Stimulated activated CD8-positive, alpha-beta memory T cell treated with anti-CD3 and anti-CD28 coated beads, Interleukin-7, amount 100 ng/mL, for 4 hours (primary cell): ENCODE measurements around the gene TP73.

Experiments used
- DNase-seq, 2 donors: peaks; one replicate each; pipeline ENCODE4 v3.0.0-alpha.2; 2020; ENCODE audit warnings: low read depth in 2 of 2

The TP73 gene

GRCh38 chr1:3729594-3730542 lies 77.6 kb downstream of the TP73 start:
- no peak for DNase-seq

GRCh38 chr1:3730543-3731247 lies 78.4 kb downstream of the TP73 start:
- DNase-seq, result no peak

GRCh38 chr1:3731583-3732433 lies 79.5 kb downstream of the TP73 start:
- DNase-seq, result no peak

GRCh38 chr1:3732434-3733093 lies 80.2 kb downstream of the TP73 start:
- DNase-seq, result no peak

- DNase-seq, result no peak
Measured at GRCh38 chr1:3733094-3733882, 81.0 kb downstream of the TP73 start.

- DNase-seq, result no peak
Measured at GRCh38 chr1:3733883-3734589, 81.7 kb downstream of the TP73 start.

GRCh38 chr1:3734602-3735001 lies 82.3 kb downstream of the TP73 start:
- DNase-seq, result no peak

- DNase-seq, result no peak
Measured at GRCh38 chr1:3735027-3735681, 82.8 kb downstream of the TP73 start.

GRCh38 chr1:3735688-3736087 lies 83.4 kb downstream of the TP73 start:
- no peak for DNase-seq

GRCh38 chr1:3736131-3736561 lies 83.8 kb downstream of the TP73 start:
- DNase-seq, result no peak

- no peak for DNase-seq
Measured at GRCh38 chr1:3736708-3737107, 84.4 kb downstream of the TP73 start.

- no peak for DNase-seq
Measured at GRCh38 chr1:3738943-3739342, 86.6 kb downstream of the TP73 start.

- no peak for DNase-seq
Measured at GRCh38 chr1:3740042-3740441, 87.7 kb downstream of the TP73 start.

- DNase-seq, result no peak
Measured at GRCh38 chr1:3740752-3741151, 88.4 kb downstream of the TP73 start.

GRCh38 chr1:3741566-3742438 lies 89.5 kb downstream of the TP73 start:
- DNase-seq, result no peak

- DNase-seq, result no peak
Measured at GRCh38 chr1:3742439-3743298, 90.4 kb downstream of the TP73 start.

GRCh38 chr1:3743421-3743820 lies 91.1 kb downstream of the TP73 start:
- DNase-seq, result no peak

GRCh38 chr1:3743826-3744225 lies 91.5 kb downstream of the TP73 start:
- DNase-seq, result no peak
